Nucleus accumbens (tissue), 56 donors: ENCODE results near the gene TMEM243.

Experiments
- DNase-seq, 56 donors: peaks; one replicate each; lab custom pipeline; 2025; lab: John Stamatoyannopoulos, UW

The TMEM243 gene

DNA sequence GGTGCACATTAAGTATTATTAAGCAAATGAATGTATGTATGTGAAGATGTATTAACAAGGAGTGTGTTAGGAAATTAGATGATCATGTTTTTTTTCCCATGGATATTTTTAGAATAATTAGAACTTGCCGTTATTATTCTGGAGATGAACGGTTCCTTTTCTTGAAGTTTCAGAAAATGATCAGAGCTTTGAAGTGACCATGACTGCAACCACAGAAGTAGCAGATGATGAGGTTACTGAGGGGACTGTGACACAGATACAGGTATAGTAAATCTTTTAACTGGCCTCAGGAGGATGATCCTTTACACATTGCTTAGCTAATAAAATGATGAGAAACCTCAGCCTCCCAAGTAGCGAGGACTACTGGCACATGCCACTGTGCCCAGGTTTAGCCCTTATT, 48.7 kb downstream of the TMEM243 start:
- DNase-seq, result no peak

- no peak for DNase-seq
These were observed 55.1 kb downstream of the TMEM243 start for GRCh38 chr7:87164433-87164832.

GRCh38 chr7:87159538-87159937, 60.0 kb downstream of the TMEM243 start:
- DNase-seq, result no peak

DNA sequence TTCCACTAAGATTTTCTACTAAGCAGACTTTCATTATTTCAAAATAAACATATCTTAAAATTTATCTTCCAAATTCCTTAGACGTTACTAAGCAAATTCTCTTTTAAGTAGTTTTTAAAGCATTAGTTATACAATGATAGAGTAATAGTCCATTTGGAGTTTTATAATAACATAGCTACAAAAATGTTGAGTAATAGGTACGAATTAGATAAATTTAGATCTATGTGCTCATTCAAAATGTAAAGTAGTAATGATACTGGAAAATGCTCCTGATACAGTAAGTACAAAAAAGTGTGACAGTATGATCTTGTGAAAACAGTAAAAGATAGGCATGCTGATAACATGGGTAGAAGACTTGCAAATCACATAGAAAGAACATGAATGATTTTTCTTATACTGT, 62.8 kb downstream of the TMEM243 start:
- DNase-seq, result no peak

GRCh38 chr7:87155788-87156187, 63.7 kb downstream of the TMEM243 start:
- no peak for DNase-seq

DNA sequence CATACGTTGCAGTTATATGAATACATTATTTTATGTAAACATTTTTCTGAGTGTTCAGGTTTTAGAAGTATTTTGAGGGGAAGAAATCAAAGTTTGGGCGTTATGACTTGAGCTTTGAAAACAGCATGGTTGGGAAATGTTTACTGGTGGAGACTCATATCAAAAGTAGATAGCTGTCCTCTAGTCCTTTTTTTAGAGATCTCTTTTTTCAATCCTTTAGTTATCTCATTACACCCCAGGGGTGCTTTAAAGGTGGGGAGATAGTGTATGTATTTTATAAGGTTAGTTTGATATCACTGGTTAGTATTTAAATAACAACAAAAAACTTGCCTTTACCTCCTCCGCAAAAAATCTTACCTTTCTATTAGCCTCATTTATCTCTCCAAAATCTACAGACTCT, 65.0 kb downstream of the TMEM243 start:
- DNase-seq, result no peak

GRCh38 chr7:87154166-87154565, 65.4 kb downstream of the TMEM243 start:
- no peak for DNase-seq

- peak in 24 of 56 donors; percentile 2 to 65 (median 34) for DNase-seq
These were observed 66.5 kb downstream of the TMEM243 start for GRCh38 chr7:87152897-87153641.

GRCh38 chr7:87152112-87152896, 67.2 kb downstream of the TMEM243 start, which contains the start of gene DMTF1:
Gene DMTF1, plus strand, starts transcription at chr7:87152453. Its CDS starts 12,489 bp downstream, at chr7:87164942.
- DNase-seq, result peak; percentile 55 to 98 (median 92)

DNA sequence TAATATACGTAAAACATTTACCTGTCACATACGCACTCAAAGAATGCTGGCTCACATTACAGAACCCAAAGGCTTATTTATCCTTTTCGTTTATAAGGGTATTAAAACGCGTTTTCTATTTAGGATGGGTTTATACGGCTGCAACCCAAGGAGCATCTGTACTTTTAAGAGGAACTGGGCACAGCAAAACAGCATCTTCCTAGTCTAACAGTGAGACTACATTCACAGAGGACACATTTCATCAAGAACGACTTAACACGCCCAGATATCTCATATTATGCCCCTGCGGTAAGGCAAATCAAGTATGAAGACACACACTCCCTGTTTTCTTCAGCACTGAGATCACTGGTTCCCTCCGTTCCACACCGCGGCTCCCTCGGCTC, 67.8 kb downstream of the TMEM243 start:
- no peak for DNase-seq

DNA sequence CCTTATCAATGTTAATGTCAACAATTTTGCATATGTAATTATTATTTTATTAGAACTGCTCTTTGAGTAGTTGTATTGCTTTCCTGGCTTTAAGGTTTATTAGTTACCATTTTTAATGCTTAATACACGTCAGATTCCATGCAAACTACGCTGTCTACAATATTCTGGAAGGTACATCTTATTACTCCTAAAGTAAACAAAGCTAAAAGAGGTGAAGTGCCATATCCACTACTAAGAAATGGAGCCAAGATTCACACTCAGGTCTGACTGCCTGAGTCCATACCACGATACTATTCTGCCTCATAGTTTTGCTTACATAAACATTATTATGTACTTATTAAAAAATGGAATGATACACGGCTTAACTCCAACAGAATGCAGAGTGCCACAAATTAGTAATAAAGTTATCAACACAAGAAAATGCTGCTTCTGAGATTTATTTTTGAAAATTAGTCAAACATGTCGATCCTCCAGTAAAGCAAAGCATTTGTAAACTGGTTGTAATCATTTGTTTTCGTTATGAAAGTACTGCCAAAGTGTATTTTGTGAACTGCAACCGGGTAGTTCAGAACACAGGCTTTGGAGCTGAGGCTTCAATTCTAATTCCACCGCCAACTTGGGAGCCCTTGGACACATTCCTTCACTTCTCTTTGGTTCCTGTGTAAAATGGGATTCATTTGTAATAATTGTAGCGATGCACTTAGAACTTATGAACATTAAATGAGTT, 68.4 kb downstream of the TMEM243 start:
- DNase-seq, result no peak

GRCh38 chr7:87148332-87148955, 71.1 kb downstream of the TMEM243 start:
- DNase-seq, result no peak

GRCh38 chr7:87147500-87147899, 72.0 kb downstream of the TMEM243 start:
- no peak for DNase-seq

- DNase-seq, result no peak
These were observed 72.7 kb downstream of the TMEM243 start for GRCh38 chr7:87146740-87147386.
